GM19467 (cell line): ENCODE data around the gene GPR158.

ENCODE experiments used
- ATAC-seq: cut with Tn5 transposase; IDR thresholded peaks from one replicate; pipeline ENCODE4 v1.9.1; 2021; ENCODE audit warnings: mild to moderate bottlenecking, moderate library complexity; ENCODE audit not compliant: unreplicated experiment

Gene GPR158

DNA sequence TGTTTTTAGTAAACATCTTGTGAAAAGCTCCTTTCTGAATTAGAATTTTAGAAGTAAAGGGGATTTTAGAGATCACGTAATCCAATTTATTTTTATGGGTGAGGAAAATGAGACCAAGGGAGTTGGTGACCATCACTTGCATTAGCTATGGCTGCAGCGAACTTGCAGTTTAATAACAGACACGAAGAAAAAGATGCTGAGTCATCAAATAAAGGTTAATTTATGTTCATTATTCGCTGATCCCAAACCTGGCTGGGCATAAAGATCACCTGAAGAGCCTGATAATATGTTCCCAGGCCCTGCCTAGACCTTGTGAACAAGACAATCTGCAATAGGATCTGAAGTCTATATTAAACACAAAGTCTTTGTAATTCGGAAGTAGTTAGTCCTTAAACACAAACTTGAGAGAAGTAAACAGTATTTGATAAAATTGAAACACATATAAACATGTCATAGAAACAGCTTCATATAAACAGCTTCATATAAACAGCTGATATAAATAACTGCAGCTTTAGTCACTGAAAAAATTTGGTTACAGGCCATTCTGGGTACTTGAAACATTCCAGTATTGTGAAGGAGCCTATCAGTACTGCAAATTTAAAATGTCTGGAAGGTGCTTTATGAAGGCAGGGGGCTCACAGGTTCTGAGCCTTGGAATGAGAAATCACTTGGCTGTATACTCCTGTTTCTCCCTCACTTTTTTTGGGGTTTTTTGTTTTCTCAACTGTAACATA, 16.5 kb downstream of the GPR158 start:
- ATAC-seq = no peak

DNA sequence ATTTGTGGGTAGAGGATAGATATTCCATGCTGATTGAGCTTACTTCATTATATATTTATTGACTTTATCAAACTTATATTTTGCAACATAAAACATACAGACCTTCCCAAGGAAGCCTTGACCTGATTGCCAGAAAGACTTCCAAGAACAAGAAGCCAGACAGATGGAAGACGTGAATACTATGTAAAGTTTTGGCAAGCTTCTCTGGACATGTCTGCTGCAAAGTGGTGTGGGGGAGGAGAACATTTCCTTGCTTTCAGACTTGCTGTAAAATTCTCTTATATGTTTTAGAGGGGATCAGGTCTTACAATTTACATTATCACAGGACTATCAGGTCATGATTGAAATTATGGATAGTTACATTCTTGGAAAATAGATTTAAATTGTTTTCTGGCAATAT, 23.4 kb downstream of the GPR158 start:
- ATAC-seq = no peak

DNA sequence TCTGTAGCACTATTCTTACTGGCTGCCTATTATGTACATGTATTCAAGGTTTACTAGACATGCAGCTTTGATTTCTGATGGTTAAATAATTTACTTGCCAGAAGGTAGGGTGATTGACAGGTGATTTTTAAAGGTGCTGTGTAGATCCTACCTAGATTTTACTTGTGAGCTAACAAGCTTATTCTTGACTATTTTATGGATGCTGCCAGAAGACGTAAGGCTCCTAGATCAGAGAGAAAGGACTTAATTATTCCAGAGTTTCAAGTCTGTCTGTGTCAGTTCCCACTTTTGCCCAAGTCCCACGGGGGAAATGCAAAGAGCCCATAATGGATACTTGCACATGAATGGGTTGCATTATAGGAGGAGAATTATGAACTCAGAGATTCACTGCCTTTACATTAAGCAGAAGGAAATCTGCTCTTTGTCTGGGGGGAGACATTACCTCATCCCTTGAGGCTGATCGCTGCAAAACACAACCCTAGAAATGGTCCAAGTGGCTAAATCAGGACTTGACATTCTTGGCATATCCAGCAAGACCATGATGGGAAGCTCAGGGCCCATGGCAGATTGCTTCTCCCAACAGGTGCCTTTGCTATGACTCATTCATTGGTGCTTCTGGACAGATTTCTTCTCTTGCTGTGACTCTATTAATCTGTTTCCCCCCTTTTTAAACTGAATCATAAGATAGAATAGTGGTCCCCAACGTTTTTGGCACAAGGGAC, 32.1 kb downstream of the GPR158 start:
- no peak for ATAC-seq

DNA sequence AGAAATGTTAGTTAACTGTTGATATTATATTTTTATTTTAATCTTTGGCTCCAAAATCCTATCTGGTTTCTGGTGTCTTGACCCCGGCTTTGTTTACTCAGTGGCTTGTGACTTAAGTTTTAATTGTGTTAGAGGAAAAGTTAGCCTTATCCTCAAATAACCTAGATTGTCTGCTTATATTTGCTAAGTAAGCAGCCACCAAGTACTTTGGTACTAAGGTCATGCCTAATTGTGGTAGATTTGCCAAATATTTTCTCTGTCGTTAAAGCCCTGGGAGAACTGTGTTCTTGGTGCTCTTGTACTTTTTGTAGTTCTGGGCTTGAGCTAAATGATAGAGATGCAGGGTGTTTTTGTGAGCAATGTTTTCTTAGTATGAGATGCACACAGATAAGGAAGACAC, 34.8 kb downstream of the GPR158 start:
- ATAC-seq = no peak

DNA sequence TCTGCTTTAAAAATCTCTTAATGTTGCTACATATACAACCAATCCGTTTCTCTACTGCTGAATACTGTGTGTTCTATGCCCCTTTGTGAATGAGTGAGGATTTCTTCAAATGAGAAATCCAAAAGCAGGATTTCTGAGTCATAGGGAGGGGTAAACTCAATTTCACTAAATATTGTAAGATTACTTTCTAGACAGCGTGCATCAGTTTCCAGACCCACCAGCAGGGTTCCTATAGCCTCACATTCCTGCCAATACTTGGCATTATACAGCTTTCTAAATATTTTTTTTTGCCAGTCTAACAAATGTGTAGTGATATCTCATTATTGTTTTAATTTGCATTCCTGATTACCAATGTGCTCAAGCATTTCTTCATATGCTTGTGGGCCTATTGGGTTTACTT, 35.5 kb downstream of the GPR158 start:
- no peak for ATAC-seq

DNA sequence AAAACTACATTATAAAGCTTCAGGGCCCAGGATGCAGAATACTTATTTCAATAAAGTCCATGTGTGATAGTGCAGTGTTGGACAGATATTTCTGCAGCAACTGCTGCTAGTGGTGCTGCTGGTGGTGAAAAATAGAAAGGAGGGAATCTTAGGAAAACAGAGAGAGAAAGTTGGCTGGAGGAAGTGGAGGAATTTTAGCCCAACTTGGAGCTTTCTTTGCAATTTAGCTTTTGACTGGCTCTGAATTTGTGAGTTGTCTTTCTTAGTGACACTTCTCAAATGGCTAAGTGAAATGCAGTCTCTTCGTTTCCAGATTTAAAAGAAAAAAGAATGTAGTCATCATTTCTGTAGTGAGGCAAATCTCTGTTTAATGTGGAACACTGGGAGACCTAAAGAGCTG, 45.4 kb downstream of the GPR158 start:
- no peak for ATAC-seq

DNA sequence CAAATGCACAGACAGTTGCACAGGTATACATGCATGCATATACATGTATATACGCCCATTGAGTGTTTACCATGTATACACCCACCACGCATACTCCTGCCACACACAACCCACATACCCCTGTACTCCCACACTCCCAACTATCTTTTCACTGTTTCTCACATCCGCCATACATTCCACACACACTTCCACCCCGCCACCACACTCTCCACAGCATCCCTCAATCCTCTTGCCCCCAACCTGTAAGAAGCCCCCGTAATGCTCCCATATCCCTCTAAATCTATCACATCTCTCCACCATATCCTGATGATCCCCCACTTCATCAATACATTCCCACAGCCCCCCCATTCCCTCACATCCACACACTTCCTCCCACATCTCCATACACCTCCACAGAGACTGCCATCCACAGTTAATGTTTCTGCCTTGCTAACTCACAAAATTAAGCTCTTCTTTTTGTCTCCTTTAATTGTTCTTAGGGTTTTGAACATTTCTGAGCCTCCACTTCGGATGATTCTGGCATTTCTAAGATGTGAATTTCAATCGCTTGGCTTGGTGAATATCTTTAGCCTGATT, 47.4 kb downstream of the GPR158 start:
- no peak for ATAC-seq

DNA sequence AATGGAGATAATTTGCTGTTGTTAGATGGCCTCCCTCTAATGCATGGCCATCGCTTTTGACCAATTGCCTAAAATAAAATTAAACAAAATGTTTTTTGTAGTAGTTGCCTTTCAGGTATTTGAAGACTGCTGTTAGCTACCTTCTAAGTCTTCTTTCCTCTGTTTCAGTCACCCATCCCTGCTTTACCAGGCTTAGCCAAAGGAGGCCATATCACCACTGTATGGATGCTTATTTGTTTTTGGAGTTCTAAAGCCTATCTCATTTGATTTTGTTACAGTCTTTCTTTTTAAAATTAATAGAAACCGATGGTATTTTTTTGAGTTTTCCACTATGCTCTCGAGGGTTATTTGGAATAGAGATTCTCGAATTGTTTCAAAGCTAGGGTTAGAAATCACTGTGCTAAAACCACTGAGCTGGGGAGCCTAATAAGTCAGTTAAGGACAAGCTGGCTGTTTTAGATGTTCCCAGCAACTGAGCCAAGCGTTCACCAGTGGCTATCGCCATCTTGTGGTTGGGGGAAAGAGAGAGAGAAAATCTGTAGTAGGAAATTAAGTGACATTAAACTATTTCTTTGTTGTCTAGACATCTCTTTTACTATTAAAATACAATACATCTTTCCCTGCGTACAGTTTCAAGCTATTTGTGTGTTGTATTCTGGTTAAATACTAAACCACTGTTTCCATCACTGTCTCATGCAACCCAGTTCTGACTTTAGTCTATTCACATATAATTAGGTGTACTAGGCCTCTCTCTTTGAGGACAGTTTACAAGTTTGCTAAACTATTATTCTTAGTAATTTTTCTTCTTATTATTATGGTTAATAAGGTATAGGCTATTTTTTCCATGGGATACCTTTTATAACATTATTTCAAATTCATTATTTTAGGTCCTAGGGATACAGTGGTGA, 52.2 kb downstream of the GPR158 start:
- ATAC-seq = no peak

DNA sequence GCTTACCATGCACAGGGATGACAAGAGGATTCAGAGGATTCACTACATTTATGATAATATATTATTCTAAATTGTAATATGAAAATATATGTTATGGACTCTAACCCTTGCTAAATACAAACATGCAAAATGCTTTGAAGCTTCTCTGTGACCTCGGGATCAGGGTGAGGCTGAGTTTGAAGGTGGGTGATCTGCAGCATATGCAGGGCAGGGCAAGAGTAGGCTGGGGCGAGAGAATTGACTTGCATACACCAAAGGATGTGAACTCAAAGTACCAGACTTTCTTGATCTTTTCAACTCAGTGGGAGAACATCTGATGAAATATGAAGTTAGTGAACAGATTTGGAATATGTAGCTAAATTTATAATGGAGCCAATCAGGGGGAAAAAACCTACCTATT, 57.0 kb downstream of the GPR158 start:
- no peak for ATAC-seq

DNA sequence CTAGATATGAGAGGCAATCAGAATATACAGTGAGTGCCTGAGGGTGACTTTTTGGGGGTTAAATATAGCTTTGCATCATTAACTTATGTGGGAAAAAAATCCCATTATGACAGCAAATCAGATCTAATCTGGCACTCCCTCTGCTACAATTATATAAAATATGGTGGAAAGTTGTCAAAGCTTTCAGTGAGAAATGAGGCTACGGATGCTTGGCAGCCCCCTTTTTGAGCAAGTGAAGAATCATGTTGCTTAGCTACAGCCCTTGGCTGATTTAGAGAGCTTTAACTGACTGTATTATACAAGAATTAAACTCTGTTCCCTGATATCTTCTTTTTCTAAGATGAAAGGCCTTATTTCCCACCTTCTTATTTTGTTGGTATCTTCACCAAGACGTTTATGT, 57.4 kb downstream of the GPR158 start:
- ATAC-seq = no peak

DNA sequence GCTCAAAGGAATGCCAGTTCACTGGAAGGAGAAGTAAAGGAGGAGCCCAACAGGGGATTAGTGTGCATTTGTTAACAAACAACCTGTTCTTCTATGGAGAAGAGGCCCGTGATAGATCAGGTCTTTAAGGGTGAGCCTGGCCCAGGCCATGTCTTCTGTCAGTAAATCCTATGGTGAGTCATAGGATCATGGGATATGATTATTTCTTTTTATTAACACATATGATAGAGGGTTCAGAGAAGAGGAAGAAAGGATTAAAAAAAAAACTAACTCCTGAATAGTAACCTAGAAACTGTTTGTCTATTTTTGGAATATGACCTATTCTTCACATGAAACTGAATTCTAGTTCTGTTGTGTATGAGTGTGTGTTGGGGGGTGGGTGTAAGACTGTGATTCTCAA, 70.4 kb downstream of the GPR158 start:
- no peak for ATAC-seq

DNA sequence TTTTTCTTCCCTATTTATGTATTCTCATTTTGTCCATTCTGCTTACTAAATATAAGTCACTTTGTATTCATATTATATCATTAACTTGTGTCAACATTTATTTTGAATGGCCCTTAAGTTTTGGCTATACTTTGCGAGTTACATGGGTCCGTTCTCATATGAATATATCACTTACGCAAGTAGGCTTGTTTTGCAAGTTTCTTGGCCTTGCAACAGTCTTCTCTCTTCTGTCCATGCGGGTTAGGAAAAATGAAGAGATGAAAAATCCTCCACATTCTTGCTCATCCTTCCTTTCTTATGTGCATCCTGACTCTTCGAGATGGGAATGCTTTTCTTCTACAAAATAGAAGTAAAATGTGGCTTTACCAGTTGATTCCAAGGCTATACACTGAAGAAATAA, 82.8 kb downstream of the GPR158 start:
- no peak for ATAC-seq

DNA sequence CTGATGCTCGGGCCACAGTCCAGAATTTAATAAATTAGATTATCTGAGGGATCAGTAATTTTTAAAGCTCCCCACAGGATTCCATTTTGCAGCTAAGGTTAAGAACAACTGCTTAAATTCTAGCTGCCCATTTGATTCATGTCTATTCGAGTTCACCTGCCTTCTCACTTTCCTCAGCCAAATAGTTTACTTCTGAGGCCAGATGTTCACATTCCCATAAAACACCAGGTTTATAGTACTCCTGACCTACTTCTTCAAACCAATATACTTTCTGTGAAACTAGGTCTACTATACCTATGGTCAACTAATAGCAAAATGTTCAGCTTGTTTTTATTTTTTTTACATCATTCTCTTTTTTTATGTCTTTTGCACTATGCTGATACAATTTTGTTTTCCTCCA, 86.3 kb downstream of the GPR158 start:
- no peak for ATAC-seq

DNA sequence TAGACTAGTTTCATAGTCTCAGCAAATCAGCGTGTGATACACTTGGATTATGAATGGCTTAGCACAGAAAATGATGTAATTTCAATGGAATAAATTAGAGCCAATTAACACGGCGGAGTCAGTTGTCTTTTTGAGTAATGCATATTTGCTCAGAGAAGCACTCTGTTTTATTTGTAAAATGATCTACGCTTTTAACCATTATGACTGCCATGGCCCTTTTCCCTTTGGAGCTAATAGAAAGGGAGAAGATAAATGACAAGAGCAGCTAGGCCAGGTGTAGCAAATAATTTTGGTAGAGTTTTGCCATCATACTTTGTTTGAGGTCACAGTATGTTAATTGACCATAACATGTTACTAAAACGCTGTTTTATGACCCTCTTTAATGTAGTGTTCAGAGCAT, 86.8 kb downstream of the GPR158 start:
- no peak for ATAC-seq

DNA sequence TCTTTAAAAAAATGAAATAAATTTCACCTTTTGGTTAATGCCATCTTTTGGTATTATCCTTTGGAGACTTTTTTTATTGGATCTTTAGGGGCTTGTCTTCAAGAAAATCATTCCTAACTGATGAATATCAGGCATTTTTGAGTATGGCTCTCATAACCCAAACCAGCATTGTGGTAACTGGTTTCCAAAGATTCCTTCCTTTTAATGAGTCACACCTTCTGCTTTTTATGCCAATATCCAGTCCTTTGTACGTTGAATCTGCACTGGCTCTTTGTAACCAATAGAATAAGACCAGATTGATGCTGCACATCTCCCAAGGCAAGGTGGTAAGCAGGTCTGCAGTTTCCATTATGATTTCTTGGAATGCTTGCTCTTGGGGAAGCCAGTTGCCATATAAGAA, 89.1 kb downstream of the GPR158 start:
- no peak for ATAC-seq

DNA sequence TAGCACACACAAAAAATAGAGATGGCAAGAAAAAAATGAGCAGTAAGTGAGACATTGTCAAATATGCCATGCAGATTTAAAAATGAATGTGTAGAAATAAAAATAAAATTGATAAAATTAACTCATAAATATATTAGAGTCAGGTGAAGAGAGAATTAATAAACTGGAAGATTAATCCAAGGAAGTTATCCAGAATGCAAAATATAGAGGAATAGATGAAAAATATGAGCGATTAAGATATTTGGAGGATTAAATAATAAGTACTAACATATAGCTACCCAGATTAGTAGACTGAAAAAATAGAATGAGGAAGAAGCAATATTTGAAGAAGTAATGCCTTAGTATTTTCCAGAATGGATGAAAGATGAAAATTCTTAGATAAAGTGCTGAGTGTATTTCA, 103.4 kb downstream of the GPR158 start:
- ATAC-seq = no peak

DNA sequence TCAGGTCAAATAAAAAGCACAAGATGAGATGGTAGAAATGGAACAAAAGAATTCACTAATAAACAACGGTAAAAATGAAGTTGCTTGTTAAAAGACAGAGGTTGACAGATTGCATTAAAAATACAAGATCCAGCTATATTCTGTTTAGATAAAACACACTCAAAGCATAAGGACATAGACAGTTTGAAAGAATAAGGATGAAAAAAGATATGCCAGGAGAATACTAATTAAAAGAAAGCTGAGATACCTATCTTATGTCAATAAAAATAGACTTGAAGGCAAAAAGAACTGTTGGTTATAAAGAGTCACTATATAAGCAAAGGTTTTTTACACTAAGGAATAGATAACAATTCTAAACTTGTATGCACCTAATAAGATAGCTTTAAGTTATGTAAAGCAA, 105.3 kb downstream of the GPR158 start:
- no peak for ATAC-seq

DNA sequence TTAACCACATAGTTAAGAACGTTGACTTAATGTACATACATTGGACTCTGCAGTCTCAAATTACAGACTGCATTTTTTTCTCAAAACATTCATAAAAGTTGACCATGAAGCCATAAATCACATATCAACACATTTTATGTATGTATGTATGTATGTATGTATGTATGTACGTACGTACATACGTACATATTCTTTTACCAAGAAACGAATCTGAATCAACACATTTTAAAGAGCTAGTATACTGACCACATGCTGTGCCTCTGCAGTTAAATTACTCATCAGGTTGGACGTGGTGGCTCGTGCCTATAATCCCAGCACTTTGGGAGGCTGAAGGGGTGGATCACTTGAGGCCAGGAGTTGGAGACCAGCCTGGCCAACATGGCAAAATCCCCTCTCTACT, 105.8 kb downstream of the GPR158 start:
- ATAC-seq = no peak

DNA sequence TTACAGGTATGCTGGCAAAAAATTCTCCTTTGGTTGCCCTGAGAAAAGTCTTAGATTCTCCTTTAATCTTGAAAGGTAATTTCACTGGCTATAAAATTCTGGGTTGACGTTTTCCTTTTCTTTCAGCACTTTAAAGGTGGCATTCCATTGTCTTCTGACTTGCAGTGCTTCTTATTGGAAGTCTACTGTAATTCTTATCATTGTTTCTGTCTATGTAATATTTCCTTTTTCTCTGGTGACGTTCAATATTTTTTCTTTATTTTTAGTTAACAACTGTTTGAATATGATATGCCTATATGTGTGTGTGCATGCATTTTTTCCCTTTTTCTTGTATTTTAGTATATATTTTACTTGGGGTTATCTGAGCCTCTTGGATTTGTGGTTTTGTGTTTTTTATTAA, 111.0 kb downstream of the GPR158 start:
- ATAC-seq = no peak

DNA sequence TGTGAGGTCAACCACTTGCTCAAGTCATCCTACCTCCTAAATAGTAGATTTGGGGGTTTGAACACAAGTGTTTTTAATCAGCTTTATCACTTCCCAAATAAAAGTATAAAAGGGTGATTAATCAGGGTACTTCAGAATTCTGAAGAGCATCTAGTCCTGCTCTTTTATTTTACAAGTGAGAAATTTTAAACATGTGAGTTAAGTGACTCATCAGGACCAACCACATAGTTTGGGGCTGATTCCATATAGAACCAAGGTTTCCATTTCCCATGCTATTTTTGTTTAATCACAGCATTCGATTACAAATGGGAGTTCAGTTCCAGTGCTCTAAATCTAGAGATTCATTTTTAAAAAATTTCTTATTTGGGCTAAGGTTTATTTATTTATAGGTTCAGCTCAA, 113.4 kb downstream of the GPR158 start:
- ATAC-seq = no peak
